Mucosa of rectum (tissue), 2 donors: ENCODE measurements around the gene NTN1.

Source experiments
- H3K27ac ChIP-seq, 2 donors: one replicate each; pipeline ENCODE4 v1.7.0; 2013; ENCODE audit warnings: inconsistent platforms in 2 of 2, low read depth in 2 of 2, low read length in 2 of 2
- H3K27me3 ChIP-seq, 2 donors: one replicate each; pipeline ENCODE4 v1.7.0; 2013; ENCODE audit warnings: low read length in 2 of 2; ENCODE audit not compliant: control insufficient read depth in 2 of 2, insufficient read depth in 2 of 2
- H3K36me3 ChIP-seq, 2 donors: one replicate each; pipeline ENCODE4 v1.7.0; 2013; ENCODE audit warnings: low read length in 2 of 2; ENCODE audit not compliant: control insufficient read depth in 2 of 2, insufficient read depth in 2 of 2
- H3K4me1 ChIP-seq, 2 donors: one replicate each; pipeline ENCODE4 v1.7.0; 2013; ENCODE audit warnings: low read length in 2 of 2, mild to moderate bottlenecking in 1 of 2; ENCODE audit not compliant: control insufficient read depth in 2 of 2, insufficient read depth in 2 of 2
- H3K4me3 ChIP-seq, 2 donors: one replicate each; pipeline ENCODE4 v1.7.0; 2013; ENCODE audit warnings: low read length in 2 of 2
- H3K9ac ChIP-seq, 2 donors: one replicate each; pipeline ENCODE4 v1.7.0; 2013; ENCODE audit warnings: low read length in 2 of 2, low read depth in 1 of 2, mild to moderate bottlenecking in 1 of 2
- H3K9me3 ChIP-seq, 2 donors: one replicate each; pipeline ENCODE4 v1.7.0; 2013; ENCODE audit warnings: low read length in 2 of 2; ENCODE audit not compliant: control insufficient read depth in 2 of 2
- donor health status: healthy.
- donor health status: Normal muscosa, but diverticular disease.

Gene NTN1

DNA sequence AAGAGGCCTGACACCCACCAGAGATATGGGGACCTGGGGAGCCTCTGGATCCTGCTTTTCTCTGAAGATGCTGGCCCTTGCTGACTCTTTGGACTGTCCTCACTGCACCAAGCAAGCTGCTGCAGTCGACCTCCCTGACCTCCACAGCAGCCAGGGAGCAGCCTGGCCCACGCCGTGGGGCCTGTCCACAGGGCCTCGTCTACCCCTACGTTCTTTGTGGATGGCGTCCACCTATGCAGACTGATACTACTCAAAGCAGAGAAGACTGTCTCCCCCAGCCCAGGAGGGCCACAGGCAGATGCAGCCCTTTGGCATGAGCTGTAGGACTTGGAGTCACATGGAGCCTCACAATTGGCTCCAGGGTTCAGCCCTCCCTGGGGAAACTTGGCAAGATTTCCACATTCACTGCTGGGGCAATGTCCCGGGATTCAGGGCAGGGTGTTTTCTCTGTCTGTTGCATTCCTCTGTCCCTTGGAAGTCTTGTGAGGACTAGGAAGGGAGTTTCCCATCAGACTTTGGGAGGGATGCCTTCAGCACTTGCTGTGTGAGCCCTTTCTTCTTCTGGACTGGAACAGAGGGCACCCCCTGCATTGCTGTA is 152.2 kb downstream of the NTN1 start:
- Histone ChIP-seq H3K36me3 (no peaks in the 10 kb centered on the region), H3K27ac (no peak overlapping the region), H3K9me3 (no peaks in the 10 kb centered on the region), H3K4me1 (peaks cover 4 to 7% of the 10 kb centered on the region in 2 donors), H3K4me3 (no peak overlapping the region), H3K9ac (no peak overlapping the region), H3K27me3 (no peaks in the 10 kb centered on the region)

DNA sequence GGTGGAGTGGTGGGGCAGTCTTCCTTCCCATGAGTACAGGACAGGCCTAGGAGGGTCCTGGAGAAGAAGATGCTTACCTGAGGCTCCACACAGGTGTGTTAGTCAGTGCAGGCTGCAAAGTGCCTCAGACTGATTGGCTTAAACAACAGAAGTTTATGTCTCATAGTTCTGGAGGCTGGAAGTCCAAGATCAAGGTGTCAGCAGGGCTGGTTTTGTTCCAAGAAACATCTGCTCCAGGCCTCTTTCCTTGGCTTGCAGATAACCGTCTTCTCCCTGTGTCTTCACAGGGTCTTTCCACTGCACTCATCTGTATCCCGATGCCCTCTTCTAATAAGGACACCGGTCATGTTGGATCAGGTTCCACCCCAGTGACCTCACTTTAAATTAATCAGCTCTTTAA is 153.0 kb downstream of the NTN1 start:
- Histone ChIP-seq H3K9me3 (no peaks in the 10 kb centered on the region), H3K4me3 (no peak overlapping the region), H3K9ac (no peak overlapping the region), H3K36me3 (no peaks in the 10 kb centered on the region), H3K27ac (no peak overlapping the region), H3K27me3 (no peaks in the 10 kb centered on the region), H3K4me1 (peaks cover 4 to 11% of the 10 kb centered on the region in 2 donors)

DNA sequence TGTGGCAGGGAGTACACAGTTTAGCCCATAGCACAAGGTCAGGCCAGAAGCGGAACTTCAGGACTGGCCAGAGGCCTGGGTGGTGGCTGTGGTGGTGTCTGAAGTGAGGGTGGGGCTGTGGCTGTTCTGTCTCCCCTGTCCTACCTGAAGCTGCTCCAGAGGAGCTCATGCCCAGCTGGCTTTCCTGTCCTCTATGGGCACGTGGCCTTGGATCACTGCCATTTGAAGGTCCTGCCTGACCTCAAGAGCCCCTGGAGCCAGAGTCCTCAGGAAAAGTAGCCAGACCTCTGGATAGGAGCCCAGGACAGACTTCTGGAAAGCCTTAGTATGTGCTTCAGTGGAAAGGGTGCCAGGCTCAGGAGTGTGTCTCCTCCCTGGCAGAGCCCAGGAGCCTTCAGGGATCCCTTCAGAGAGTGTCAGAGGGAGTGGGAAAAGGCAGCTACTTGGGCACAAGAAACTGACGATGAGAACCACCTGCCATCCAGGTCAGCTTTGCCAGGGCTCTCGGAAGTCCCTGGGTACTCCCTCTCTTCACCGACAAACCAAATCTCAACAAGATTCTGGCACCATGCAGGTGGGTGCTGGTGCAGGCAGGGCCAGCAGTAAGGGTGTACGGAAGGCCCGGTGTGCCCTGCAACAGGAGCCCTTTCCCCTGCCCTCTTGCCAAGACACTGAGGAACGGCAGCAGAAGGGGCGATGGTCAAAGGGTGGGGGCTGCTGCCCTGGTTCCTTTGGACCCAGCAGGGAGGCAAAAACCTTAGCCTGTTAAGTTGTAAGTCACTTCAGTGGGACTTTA is 153.7 kb downstream of the NTN1 start:
- Histone ChIP-seq H3K4me3 (no peak overlapping the region), H3K27ac (no peak overlapping the region), H3K9me3 (no peaks in the 10 kb centered on the region), H3K9ac (no peak overlapping the region), H3K4me1 (peaks cover 4 to 11% of the 10 kb centered on the region in 2 donors), H3K27me3 (no peaks in the 10 kb centered on the region), H3K36me3 (no peaks in the 10 kb centered on the region)

DNA sequence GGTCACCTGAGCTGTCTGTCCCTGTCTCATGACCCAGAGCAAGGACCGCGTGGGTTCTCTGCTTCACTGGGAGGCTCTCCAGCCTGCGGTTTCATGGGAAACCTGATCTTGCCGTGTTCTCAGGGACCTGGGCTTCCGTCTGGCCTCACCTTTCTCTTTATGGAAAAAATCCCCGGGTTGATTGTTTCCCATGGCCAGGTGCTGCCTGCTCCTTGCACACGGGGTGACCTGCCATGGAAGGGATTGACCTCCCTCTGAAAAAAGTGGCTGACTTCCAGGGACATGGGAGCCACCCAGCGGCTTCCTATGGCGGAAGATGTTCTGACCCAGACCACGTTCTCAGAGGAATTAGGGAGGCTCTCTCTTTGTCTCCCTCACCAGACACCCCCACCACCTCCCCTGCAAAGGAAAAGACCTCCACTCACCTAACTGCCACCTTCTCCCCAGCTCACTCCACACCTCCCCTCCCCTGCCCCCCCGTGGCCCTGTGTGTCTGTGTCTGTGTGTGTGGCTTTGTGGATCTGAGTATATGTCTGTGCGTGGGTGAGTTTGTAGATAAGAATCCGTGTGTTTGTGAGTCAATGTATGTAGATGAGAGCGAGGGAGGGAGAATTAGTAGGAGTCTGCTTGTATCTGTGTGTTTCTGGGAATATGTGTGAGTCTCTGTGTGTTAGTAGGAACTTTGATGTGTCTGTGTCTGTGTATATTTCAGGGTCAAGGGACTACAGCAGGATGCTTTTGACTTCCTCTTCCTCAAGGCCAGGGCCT is 154.6 kb downstream of the NTN1 start:
- Histone ChIP-seq H3K36me3 (no peaks in the 10 kb centered on the region), H3K4me3 (no peak overlapping the region), H3K4me1 (peaks cover 4 to 6% of the 10 kb centered on the region in 2 donors), H3K27ac (no peak overlapping the region), H3K9me3 (no peaks in the 10 kb centered on the region), H3K27me3 (no peaks in the 10 kb centered on the region), H3K9ac (no peak overlapping the region)

DNA sequence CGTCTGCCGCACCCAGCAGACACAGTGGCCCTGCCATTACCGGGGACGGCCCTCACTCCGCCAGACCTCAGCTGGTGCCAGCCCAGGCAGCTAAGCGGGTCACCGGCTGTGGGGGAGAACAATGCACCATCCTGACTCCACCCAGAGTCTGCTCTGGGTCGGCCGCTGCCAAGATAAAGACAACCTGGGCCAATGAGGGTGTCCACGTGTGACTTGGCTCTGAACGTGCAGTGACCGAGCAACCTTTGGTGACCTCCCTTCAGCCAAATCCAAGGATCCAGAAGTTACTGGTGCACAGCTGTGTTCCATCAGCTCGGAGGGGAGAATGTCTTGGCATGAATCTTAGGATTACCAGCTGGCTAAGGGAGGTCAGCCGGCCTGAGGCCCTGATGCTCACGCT is 155.9 kb downstream of the NTN1 start:
- Histone ChIP-seq H3K36me3 (no peaks in the 10 kb centered on the region), H3K4me3 (no peak overlapping the region), H3K9me3 (no peaks in the 10 kb centered on the region), H3K4me1 (peaks cover 0 to 3% of the 10 kb centered on the region in 2 donors), H3K9ac (no peak overlapping the region), H3K27ac (no peak overlapping the region), H3K27me3 (no peaks in the 10 kb centered on the region)

DNA sequence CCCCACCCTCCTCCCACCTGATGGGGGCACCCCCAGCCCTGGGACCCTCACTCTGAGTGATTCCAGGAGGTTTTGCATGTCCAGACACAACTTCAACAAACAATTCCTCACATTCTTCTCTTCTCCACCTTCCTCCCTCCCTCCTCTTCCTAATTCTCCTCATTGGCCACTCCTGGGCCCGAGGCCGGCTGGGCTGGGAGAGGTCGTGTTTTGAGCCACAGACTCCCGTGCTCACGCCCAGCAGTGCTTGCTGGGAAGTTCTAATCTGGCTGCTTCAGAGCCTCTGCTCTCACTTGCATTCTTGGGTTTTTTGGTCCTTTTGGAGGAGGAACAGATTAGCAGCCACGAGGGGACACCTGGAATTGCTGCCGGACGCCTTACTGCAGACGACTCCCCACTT is 157.0 kb downstream of the NTN1 start:
- H3K9me3 ChIP-seq = no peaks in the 10 kb centered on the region
- H3K36me3 ChIP-seq = no peaks in the 10 kb centered on the region
- no peak overlapping the region for H3K27ac ChIP-seq
- H3K4me3 ChIP-seq = no peak overlapping the region
- no peaks in the 10 kb centered on the region for H3K27me3 ChIP-seq
- no peak overlapping the region for H3K9ac ChIP-seq
- peaks cover 0 to 3% of the 10 kb centered on the region in 2 donors for H3K4me1 ChIP-seq

DNA sequence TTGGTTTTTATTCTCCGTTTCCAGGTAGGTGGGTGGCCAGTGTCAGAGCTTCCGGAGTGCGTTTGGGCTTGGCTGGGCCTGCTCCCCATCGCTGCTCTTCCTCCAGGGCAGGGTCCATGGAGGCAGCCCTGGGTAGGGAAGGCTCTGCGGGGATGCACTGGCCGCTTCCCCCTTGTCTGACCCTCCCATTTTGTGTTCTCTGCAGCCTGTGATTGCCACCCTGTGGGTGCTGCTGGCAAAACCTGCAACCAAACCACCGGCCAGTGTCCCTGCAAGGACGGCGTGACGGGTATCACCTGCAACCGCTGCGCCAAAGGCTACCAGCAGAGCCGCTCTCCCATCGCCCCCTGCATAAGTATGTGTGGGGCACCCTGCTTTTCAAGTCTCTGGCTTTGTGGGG is 158.3 kb downstream of the NTN1 start:
- Histone ChIP-seq H3K27me3 (no peaks in the 10 kb centered on the region), H3K9me3 (no peaks in the 10 kb centered on the region), H3K4me1 (peaks cover 0 to 3% of the 10 kb centered on the region in 2 donors), H3K9ac (no peak overlapping the region), H3K36me3 (no peaks in the 10 kb centered on the region), H3K27ac (no peak overlapping the region), H3K4me3 (no peak overlapping the region)

DNA sequence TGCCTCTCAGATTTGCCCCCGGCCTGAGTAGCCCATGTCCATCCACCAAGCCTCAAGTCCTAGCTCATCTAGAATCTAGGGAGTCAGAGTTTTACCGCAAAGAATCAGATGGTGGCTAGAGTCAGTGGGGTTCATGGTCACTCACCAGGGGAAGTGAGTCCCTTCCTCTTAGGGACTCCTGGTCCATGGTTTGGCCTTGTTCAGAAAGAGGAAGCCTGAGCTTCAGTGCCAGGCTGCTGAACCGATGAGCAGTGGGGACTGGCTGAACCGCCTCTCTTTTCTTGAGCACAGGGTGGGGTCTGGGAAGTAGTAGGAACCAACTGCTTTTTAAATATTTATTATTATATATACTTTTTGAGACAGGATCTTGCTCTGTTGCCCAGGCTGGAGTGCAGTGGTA is 160.3 kb downstream of the NTN1 start:
- no peaks in the 10 kb centered on the region for H3K27me3 ChIP-seq
- H3K9ac ChIP-seq = no peak overlapping the region
- no peaks in the 10 kb centered on the region for H3K36me3 ChIP-seq
- no peak overlapping the region for H3K27ac ChIP-seq
- H3K9me3 ChIP-seq = no peaks in the 10 kb centered on the region
- H3K4me1 ChIP-seq = peaks cover 0 to 3% of the 10 kb centered on the region in 2 donors
- no peak overlapping the region for H3K4me3 ChIP-seq

DNA sequence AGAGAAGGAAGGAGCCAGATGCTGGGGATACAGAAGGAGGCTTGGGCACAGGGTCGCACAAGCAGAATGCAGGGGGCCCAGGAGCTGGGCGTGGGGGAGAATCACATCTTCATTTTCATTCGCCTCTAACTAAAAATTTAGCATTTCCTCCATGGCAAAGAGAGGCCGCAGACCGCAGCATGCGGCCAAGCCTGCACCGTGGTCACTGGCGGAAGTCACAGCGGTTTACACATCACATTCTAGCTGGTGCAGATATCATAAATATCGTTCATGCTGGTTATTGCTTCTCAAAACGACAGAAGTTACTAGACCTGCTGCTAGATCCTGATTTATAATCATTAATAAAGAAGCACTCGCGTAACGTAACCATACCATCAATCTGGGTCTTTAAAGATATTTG is 162.0 kb downstream of the NTN1 start:
- H3K36me3 ChIP-seq = no peaks in the 10 kb centered on the region
- H3K27ac ChIP-seq = no peak overlapping the region
- H3K4me1 ChIP-seq = peaks cover 0 to 3% of the 10 kb centered on the region in 2 donors
- H3K9ac ChIP-seq = no peak overlapping the region
- H3K27me3 ChIP-seq = no peaks in the 10 kb centered on the region
- no peaks in the 10 kb centered on the region for H3K9me3 ChIP-seq
- no peak overlapping the region for H3K4me3 ChIP-seq

DNA sequence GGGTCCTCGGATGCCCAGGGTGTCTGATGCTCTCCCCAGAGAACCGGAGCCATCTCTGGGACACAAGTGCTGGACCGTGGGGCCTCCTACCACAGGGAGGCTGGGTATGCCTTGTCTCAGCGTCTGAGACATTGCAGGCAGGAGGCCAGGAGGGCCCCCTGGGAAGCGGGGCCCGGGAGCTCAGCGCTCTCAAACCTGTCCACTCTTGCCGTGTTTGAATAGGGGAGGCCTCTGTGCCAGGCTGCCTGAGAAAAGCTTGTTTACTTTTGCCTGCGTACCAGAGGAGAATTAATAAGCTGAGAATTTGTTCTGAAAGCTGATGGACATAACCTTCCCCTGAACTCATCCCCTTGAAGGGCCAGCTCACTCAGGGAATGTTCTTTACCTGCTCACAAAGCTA is 163.8 kb downstream of the NTN1 start:
- no peak overlapping the region for H3K27ac ChIP-seq
- no peaks in the 10 kb centered on the region for H3K9me3 ChIP-seq
- H3K4me3 ChIP-seq = no peak overlapping the region
- H3K36me3 ChIP-seq = no peaks in the 10 kb centered on the region
- no peak overlapping the region for H3K9ac ChIP-seq
- H3K27me3 ChIP-seq = no peaks in the 10 kb centered on the region
- H3K4me1 ChIP-seq = peaks cover 0 to 2% of the 10 kb centered on the region in 2 donors
